ENCODE data around the gene VCAM1.

DNA sequence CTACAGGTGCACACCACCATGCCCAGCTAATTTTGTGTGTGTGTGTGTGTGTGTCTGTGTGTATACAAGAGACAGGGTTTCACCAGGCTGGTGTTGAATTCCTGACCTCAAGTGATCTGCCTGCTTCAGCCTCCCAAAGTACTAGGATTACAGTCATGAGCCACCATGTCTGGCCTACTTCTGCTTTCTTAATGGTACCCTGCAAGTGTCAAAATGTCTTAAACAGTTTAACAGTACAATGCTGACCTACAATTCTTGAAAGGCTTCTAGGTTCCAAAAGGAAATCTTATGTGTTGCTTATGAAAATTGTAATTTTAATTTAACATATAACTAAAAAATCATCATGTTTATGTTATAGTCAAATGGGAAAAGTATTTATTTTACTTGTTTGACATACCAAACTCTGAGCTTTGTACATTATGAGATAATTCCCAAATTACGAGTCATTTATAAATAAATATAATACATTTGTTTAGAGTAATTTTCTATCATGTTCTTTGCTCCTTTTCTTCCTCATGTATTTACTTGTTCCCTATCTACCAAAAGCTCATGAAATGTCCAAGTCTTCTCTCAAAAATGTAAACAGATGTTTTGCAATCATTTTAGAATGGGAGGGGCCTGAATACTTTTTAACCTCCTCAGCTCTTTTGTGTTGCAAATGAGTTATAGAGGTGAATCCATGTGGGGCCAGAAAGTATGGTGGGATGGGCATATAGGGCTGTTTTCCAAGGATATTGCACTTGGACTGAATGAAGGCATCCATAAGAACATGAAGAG lies 8.4 kb upstream of the VCAM1 start:
- TF ChIP-seq, protein P1, sequence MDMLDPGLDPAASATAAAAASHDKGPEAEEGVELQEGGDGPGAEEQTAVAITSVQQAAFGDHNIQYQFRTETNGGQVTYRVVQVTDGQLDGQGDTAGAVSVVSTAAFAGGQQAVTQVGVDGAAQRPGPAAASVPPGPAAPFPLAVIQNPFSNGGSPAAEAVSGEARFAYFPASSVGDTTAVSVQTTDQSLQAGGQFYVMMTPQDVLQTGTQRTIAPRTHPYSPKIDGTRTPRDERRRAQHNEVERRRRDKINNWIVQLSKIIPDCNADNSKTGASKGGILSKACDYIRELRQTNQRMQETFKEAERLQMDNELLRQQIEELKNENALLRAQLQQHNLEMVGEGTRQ (CRISPR knock-in tag; IDR thresholded peaks at IDR 0.05): no peak
- TF ChIP-seq, protein P2, sequence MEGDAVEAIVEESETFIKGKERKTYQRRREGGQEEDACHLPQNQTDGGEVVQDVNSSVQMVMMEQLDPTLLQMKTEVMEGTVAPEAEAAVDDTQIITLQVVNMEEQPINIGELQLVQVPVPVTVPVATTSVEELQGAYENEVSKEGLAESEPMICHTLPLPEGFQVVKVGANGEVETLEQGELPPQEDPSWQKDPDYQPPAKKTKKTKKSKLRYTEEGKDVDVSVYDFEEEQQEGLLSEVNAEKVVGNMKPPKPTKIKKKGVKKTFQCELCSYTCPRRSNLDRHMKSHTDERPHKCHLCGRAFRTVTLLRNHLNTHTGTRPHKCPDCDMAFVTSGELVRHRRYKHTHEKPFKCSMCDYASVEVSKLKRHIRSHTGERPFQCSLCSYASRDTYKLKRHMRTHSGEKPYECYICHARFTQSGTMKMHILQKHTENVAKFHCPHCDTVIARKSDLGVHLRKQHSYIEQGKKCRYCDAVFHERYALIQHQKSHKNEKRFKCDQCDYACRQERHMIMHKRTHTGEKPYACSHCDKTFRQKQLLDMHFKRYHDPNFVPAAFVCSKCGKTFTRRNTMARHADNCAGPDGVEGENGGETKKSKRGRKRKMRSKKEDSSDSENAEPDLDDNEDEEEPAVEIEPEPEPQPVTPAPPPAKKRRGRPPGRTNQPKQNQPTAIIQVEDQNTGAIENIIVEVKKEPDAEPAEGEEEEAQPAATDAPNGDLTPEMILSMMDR (IDR thresholded peaks at IDR 0.05): no peak
- no peak for TF ChIP-seq ZNF232 (CRISPR knock-in tag; IDR thresholded peaks at IDR 0.05)
- TF ChIP-seq, protein P3, sequence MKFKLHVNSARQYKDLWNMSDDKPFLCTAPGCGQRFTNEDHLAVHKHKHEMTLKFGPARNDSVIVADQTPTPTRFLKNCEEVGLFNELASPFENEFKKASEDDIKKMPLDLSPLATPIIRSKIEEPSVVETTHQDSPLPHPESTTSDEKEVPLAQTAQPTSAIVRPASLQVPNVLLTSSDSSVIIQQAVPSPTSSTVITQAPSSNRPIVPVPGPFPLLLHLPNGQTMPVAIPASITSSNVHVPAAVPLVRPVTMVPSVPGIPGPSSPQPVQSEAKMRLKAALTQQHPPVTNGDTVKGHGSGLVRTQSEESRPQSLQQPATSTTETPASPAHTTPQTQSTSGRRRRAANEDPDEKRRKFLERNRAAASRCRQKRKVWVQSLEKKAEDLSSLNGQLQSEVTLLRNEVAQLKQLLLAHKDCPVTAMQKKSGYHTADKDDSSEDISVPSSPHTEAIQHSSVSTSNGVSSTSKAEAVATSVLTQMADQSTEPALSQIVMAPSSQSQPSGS (CRISPR knock-in tag; IDR thresholded peaks at IDR 0.05; ENCODE audit: borderline replicate concordance, low read depth): no peak
- TF ChIP-seq ELF4 (CRISPR knock-in tag; IDR thresholded peaks at IDR 0.05; ENCODE audit: low read depth): no peak
- TF ChIP-seq ZNF121 (CRISPR knock-in tag; IDR thresholded peaks at IDR 0.05): no peak
- no peak for TF ChIP-seq GABPB1 (CRISPR knock-in tag; IDR thresholded peaks at IDR 0.05)
- no peak for TF ChIP-seq ETV6 (CRISPR knock-in tag; IDR thresholded peaks at IDR 0.05)
